ENCODE measurements around the gene PTPRR. TPM values are rescaled to one million over a fixed set of nuclear protein-coding genes. Genes with fewer than 3 reads are reported as not detected.

The PTPRR gene
- total RNA-seq, 1 experiment from 2014 or later: 41.5 TPM

GRCh38 chr12:70910666-70911065, 9.9 kb downstream of the PTPRR start:
- no peak for DNase-seq (ENCODE audit: low spot score)

- DNase-seq (ENCODE audit: low spot score): no peak
Observed at GRCh38 chr12:70908978-70909377, 11.6 kb downstream of the PTPRR start.

GRCh38 chr12:70907412-70907811, 13.1 kb downstream of the PTPRR start:
- no peak for DNase-seq (ENCODE audit: low spot score)

GRCh38 chr12:70895956-70896355, 24.6 kb downstream of the PTPRR start:
- no peak for DNase-seq (ENCODE audit: low spot score)

GRCh38 chr12:70892593-70892992, 27.9 kb downstream of the PTPRR start:
- DNase-seq (ENCODE audit: low spot score): no peak

- no peak for DNase-seq (ENCODE audit: low spot score)
Observed at GRCh38 chr12:70890895-70891832, 29.4 kb downstream of the PTPRR start.

GRCh38 chr12:70885956-70886355, 34.6 kb downstream of the PTPRR start:
- no peak for DNase-seq (ENCODE audit: low spot score)

GRCh38 chr12:70883855-70884254, 36.7 kb downstream of the PTPRR start:
- no peak for DNase-seq (ENCODE audit: low spot score)

GRCh38 chr12:70880744-70881143, 39.8 kb downstream of the PTPRR start:
- no peak for DNase-seq (ENCODE audit: low spot score)

- DNase-seq (ENCODE audit: low spot score): no peak
Observed at GRCh38 chr12:70876952-70877351, 43.6 kb downstream of the PTPRR start.

- no peak for DNase-seq (ENCODE audit: low spot score)
Observed at GRCh38 chr12:70875628-70876027, 44.9 kb downstream of the PTPRR start.

- DNase-seq (ENCODE audit: low spot score): no peak
Observed at GRCh38 chr12:70854881-70855568, 65.5 kb downstream of the PTPRR start.

GRCh38 chr12:70854138-70854537, 66.4 kb downstream of the PTPRR start:
- DNase-seq (ENCODE audit: low spot score): no peak

GRCh38 chr12:70853326-70853725, 67.2 kb downstream of the PTPRR start:
- no peak for DNase-seq (ENCODE audit: low spot score)

GRCh38 chr12:70852416-70853150, 68.0 kb downstream of the PTPRR start:
- DNase-seq (ENCODE audit: low spot score): no peak

- DNase-seq (ENCODE audit: low spot score): peak; percentile 29
Observed at GRCh38 chr12:70849265-70849960, 71.1 kb downstream of the PTPRR start.

GRCh38 chr12:70847871-70848270, 72.7 kb downstream of the PTPRR start:
- no peak for DNase-seq (ENCODE audit: low spot score)

- DNase-seq (ENCODE audit: low spot score): no peak
Observed at GRCh38 chr12:70845268-70845667, 75.3 kb downstream of the PTPRR start.

GRCh38 chr12:70843363-70843762, 77.2 kb downstream of the PTPRR start:
- DNase-seq (ENCODE audit: low spot score): no peak

- no peak for DNase-seq (ENCODE audit: low spot score)
Observed at GRCh38 chr12:70842942-70843341, 77.6 kb downstream of the PTPRR start.

GRCh38 chr12:70842136-70842535, 78.4 kb downstream of the PTPRR start:
- no peak for DNase-seq (ENCODE audit: low spot score)

Measured in A172 (cell line).